Measurements from ENCODE around the gene F2RL2.

F2RL2 gene

DNA sequence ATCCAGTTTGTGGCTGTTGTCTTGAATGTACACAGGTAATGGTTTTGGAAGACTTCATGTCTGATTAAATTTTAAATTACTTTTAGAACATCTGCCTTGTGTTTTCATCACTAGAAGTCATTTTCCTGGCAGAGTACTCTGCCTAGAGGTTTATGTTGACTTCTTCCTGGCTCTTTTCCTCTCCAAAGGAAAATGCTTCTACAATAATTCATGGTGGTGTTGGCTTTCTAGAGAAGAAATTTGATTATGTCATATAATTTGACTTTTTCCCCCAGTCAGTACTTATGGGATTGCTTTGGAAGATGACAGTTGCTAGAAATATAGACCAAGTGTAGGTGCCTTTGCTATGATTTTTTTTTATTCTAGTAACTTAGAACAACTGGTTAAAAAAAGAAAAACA is 46.8 kb downstream of the F2RL2 start:
- TF ChIP-seq SPI1 (IDR thresholded peaks at IDR 0.05; ENCODE audit: borderline replicate concordance, low read depth), result no peak
- no peak for TF ChIP-seq POLR2AphosphoS5 (IDR thresholded peaks at IDR 0.05; ENCODE audit: low read depth)
- TF ChIP-seq, protein P1, sequence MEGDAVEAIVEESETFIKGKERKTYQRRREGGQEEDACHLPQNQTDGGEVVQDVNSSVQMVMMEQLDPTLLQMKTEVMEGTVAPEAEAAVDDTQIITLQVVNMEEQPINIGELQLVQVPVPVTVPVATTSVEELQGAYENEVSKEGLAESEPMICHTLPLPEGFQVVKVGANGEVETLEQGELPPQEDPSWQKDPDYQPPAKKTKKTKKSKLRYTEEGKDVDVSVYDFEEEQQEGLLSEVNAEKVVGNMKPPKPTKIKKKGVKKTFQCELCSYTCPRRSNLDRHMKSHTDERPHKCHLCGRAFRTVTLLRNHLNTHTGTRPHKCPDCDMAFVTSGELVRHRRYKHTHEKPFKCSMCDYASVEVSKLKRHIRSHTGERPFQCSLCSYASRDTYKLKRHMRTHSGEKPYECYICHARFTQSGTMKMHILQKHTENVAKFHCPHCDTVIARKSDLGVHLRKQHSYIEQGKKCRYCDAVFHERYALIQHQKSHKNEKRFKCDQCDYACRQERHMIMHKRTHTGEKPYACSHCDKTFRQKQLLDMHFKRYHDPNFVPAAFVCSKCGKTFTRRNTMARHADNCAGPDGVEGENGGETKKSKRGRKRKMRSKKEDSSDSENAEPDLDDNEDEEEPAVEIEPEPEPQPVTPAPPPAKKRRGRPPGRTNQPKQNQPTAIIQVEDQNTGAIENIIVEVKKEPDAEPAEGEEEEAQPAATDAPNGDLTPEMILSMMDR (IDR thresholded peaks at IDR 0.05; ENCODE audit: insufficient read depth, low read length), result no peak
- TF ChIP-seq, protein P2, sequence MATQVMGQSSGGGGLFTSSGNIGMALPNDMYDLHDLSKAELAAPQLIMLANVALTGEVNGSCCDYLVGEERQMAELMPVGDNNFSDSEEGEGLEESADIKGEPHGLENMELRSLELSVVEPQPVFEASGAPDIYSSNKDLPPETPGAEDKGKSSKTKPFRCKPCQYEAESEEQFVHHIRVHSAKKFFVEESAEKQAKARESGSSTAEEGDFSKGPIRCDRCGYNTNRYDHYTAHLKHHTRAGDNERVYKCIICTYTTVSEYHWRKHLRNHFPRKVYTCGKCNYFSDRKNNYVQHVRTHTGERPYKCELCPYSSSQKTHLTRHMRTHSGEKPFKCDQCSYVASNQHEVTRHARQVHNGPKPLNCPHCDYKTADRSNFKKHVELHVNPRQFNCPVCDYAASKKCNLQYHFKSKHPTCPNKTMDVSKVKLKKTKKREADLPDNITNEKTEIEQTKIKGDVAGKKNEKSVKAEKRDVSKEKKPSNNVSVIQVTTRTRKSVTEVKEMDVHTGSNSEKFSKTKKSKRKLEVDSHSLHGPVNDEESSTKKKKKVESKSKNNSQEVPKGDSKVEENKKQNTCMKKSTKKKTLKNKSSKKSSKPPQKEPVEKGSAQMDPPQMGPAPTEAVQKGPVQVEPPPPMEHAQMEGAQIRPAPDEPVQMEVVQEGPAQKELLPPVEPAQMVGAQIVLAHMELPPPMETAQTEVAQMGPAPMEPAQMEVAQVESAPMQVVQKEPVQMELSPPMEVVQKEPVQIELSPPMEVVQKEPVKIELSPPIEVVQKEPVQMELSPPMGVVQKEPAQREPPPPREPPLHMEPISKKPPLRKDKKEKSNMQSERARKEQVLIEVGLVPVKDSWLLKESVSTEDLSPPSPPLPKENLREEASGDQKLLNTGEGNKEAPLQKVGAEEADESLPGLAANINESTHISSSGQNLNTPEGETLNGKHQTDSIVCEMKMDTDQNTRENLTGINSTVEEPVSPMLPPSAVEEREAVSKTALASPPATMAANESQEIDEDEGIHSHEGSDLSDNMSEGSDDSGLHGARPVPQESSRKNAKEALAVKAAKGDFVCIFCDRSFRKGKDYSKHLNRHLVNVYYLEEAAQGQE (IDR thresholded peaks at IDR 0.05; ENCODE audit: insufficient replicate concordance, low read depth), result no peak
- TF ChIP-seq GABPA (IDR thresholded peaks at IDR 0.05; ENCODE audit: low read depth), result no peak
- no peak for DNase-seq (ENCODE audit: low read depth in 1 of 2, low spot score in 1 of 2)
- Histone ChIP-seq H3K27ac (replicated peaks) (no peak overlapping the region), H3K27me3 (ENCODE audit: insufficient read depth, poor library complexity, severe bottlenecking) (no peaks in the 10 kb centered on the region), H3K4me3 (replicated peaks; ENCODE audit: insufficient read depth, low read length) (no peak overlapping the region)

DNA sequence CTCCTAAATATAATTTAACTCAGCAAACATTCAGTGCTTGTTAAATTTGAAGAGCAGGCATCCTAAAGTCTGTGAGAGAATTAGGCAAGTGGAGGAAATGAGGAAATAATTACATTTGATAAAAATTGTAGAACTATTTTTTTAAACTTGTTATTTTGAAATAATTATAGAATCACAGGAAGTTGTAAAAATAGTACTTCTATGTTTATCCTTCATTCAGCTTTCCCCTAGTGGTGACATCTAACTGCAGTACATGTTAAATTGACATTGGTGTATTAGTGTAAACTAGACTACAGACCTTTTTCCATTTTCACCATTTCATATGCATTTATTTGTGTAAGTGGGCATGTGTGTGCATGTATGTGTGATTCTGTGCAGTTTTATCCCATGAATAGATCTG is 51.6 kb downstream of the F2RL2 start:
- H3K27me3 ChIP-seq (ENCODE audit: insufficient read depth, poor library complexity, severe bottlenecking), result no peaks in the 10 kb centered on the region

DNA sequence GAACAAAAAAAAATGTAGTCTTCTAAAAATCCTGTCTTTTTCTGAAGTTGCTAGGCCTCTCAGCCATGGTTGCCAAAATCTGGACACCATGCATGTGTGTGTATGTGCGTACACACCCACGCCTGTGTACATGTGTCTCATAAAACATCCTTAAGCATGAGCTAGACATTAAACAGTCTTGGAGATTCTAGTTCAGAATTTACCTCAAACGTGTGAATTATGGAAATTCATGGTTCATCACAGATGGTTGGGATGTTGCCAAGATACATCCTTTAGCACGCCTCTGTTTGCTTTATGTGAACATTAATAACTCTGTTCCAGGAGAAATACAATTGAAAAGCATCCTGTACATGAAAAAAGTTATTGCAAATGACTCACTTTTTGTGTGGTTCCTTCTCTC is 53.0 kb downstream of the F2RL2 start:
- DNase-seq (ENCODE audit: low read depth in 1 of 2, low spot score in 1 of 2), result no peak
- H3K4me3 ChIP-seq (replicated peaks; ENCODE audit: insufficient read depth, low read length), result no peak overlapping the region
- H3K27me3 ChIP-seq (ENCODE audit: insufficient read depth, poor library complexity, severe bottlenecking), result no peaks in the 10 kb centered on the region
- no peak overlapping the region for H3K27ac ChIP-seq (replicated peaks)
- TF ChIP-seq POLR2AphosphoS5 (IDR thresholded peaks at IDR 0.05; ENCODE audit: low read depth) (no peak), SPI1 (IDR thresholded peaks at IDR 0.05; ENCODE audit: borderline replicate concordance, low read depth) (no peak), GABPA (IDR thresholded peaks at IDR 0.05; ENCODE audit: low read depth) (no peak)
- TF ChIP-seq, protein P1 (IDR thresholded peaks at IDR 0.05; ENCODE audit: insufficient read depth, low read length), result no peak
- TF ChIP-seq, protein P2 (IDR thresholded peaks at IDR 0.05; ENCODE audit: insufficient replicate concordance, low read depth), result no peak

More for the DNA sequence above, 51.6 kb downstream of the F2RL2 start:
- no peak for DNase-seq (ENCODE audit: low read depth in 1 of 2, low spot score in 1 of 2)
- H3K27ac ChIP-seq (replicated peaks), result no peak overlapping the region
- TF ChIP-seq GABPA (IDR thresholded peaks at IDR 0.05; ENCODE audit: low read depth) (no peak), SPI1 (IDR thresholded peaks at IDR 0.05; ENCODE audit: borderline replicate concordance, low read depth) (no peak), POLR2AphosphoS5 (IDR thresholded peaks at IDR 0.05; ENCODE audit: low read depth) (no peak)
- TF ChIP-seq, protein P1 (IDR thresholded peaks at IDR 0.05; ENCODE audit: insufficient read depth, low read length), result no peak
- TF ChIP-seq, protein P2 (IDR thresholded peaks at IDR 0.05; ENCODE audit: insufficient replicate concordance, low read depth), result no peak
- H3K4me3 ChIP-seq (replicated peaks; ENCODE audit: insufficient read depth, low read length), result no peak overlapping the region
